HEK293 (cell line): ENCODE data around the gene PBX3.

ENCODE experiments used
- CTCF ChIA-PET: fragments of 350-600 bp; formaldehyde crosslinking; extraction: SDS; loops from one replicate; lab custom pipeline; 2021; ENCODE audit warnings: antibody characterized with exemption; lab: Yijun Ruan, JAX
- POLR2A ChIA-PET: fragments of 300-600 bp; formaldehyde crosslinking; extraction: SDS; loops from one replicate; lab custom pipeline; 2020; ENCODE audit warnings: antibody characterized with exemption, inconsistent platforms; lab: Yijun Ruan, JAX
- H3K27ac ChIP-seq: fragments of 200-500 bp; sonication (Bioruptor generic); 2 replicates; pipeline ENCODE4 v1.5.1; 2014; ENCODE audit warnings: low read depth, low read length, control low read depth, inconsistent platforms; ENCODE audit errors: extremely low read depth
- H3K36me3 ChIP-seq, 2 experiments: fragments of 200-500 bp in 1 of 2; sonication (Bioruptor generic) in 1 of 2; 1 replicate in 1 of 2; 2 replicates in 1 of 2; pipeline ENCODE4 v1.5.1; 2014 to 2017; ENCODE audit warnings: inconsistent platforms in 2 of 2, low read length in 2 of 2; ENCODE audit not compliant: control insufficient read depth in 2 of 2, insufficient read depth in 1 of 2
- H3K4me1 ChIP-seq: fragments of 200-500 bp; sonication (Bioruptor generic); 2 replicates; pipeline ENCODE4 v1.5.1; 2014; ENCODE audit warnings: mild to moderate bottlenecking, low read length, inconsistent platforms; ENCODE audit not compliant: control insufficient read depth, insufficient read depth
- H3K4me3 ChIP-seq: 2 replicates; pipeline ENCODE4 v1.5.1; 2011; ENCODE audit warnings: low read depth, mild to moderate bottlenecking, control low read depth, low read length, moderate library complexity
- H3K9me3 ChIP-seq: fragments of 200-500 bp; sonication (Bioruptor generic); 2 replicates; pipeline ENCODE4 v1.5.1; 2014; ENCODE audit warnings: low read depth, low read length, inconsistent platforms; ENCODE audit not compliant: control insufficient read depth, insufficient read depth
- GLIS2 ChIP-seq: fragments of 450-650 bp; formaldehyde crosslinking; IDR thresholded peaks from 2 replicates; pipeline ENCODE4 v1.5.1; 2016; ENCODE audit warnings: missing biosample characterization, missing genetic modification characterization
- HOXC10 ChIP-seq: sonication (generic); formaldehyde crosslinking; IDR thresholded peaks from 2 replicates; pipeline ENCODE4 v1.8.1; 2023; ENCODE audit warnings: mild to moderate bottlenecking, missing genetic modification reagents
- KLF1 ChIP-seq: fragments of 450-650 bp; formaldehyde crosslinking; IDR thresholded peaks from 2 replicates; pipeline ENCODE4 v1.5.1; 2016; ENCODE audit warnings: missing biosample characterization, missing genetic modification characterization
- KLF9 ChIP-seq: fragments of 450-650 bp; formaldehyde crosslinking; IDR thresholded peaks from 2 replicates; pipeline ENCODE4 v1.5.1; 2016; ENCODE audit warnings: missing biosample characterization, missing genetic modification characterization, low read depth
- OVOL3 ChIP-seq: fragments of 450-650 bp; formaldehyde crosslinking; IDR thresholded peaks from 2 replicates; pipeline ENCODE4 v1.5.1; 2016; ENCODE audit warnings: missing biosample characterization, missing genetic modification characterization
- PATZ1 ChIP-seq: fragments of 450-650 bp; formaldehyde crosslinking; IDR thresholded peaks from 2 replicates; pipeline ENCODE4 v1.5.1; 2016; ENCODE audit warnings: missing biosample characterization, missing genetic modification characterization
- SETDB1 ChIP-seq: IDR thresholded peaks from one replicate; pipeline ENCODE4 v1.6.1; 2017; ENCODE audit warnings: mild to moderate bottlenecking, low read length, moderate library complexity, mixed read lengths; ENCODE audit not compliant: insufficient read length
- SP2 ChIP-seq: fragments of 450-650 bp; formaldehyde crosslinking; IDR thresholded peaks from 2 replicates; pipeline ENCODE4 v1.5.1; 2016; ENCODE audit warnings: missing biosample characterization, missing genetic modification characterization
- ZBTB10 ChIP-seq: fragments of 450-650 bp; formaldehyde crosslinking; IDR thresholded peaks from 2 replicates; pipeline ENCODE4 v1.5.1; 2016; ENCODE audit warnings: missing biosample characterization, missing genetic modification characterization
- ZBTB17 ChIP-seq: fragments of 450-650 bp; formaldehyde crosslinking; IDR thresholded peaks from 2 replicates; pipeline ENCODE4 v1.5.1; 2016; ENCODE audit warnings: missing biosample characterization, missing genetic modification characterization
- ZBTB49 ChIP-seq: fragments of 450-650 bp; formaldehyde crosslinking; IDR thresholded peaks from 2 replicates; pipeline ENCODE4 v1.5.1; 2016; ENCODE audit warnings: missing biosample characterization, missing genetic modification characterization, low read depth
- ZFHX2 ChIP-seq: fragments of 450-650 bp; formaldehyde crosslinking; conservative IDR thresholded peaks from 2 replicates; pipeline ENCODE4 v1.5.1; 2016; ENCODE audit warnings: missing biosample characterization, missing genetic modification characterization
- ZIC2 ChIP-seq: fragments of 450-650 bp; formaldehyde crosslinking; IDR thresholded peaks from 2 replicates; pipeline ENCODE4 v1.5.1; 2016; ENCODE audit warnings: missing biosample characterization, missing genetic modification characterization
- ZNF175 ChIP-seq: fragments of 450-650 bp; formaldehyde crosslinking; IDR thresholded peaks from 2 replicates; pipeline ENCODE4 v1.5.1; 2016; ENCODE audit warnings: missing biosample characterization, missing genetic modification characterization
- ZNF335 ChIP-seq: fragments of 450-650 bp; formaldehyde crosslinking; conservative IDR thresholded peaks from 2 replicates; pipeline ENCODE4 v1.5.1; 2016; ENCODE audit warnings: missing biosample characterization, missing genetic modification characterization
- ZNF366 ChIP-seq: fragments of 450-650 bp; formaldehyde crosslinking; conservative IDR thresholded peaks from 2 replicates; pipeline ENCODE4 v1.5.1; 2016; ENCODE audit warnings: missing biosample characterization, missing genetic modification characterization
- ZNF394 ChIP-seq: fragments of 450-650 bp; formaldehyde crosslinking; IDR thresholded peaks from 2 replicates; pipeline ENCODE4 v1.5.1; 2016; ENCODE audit warnings: missing biosample characterization, missing genetic modification characterization, mild to moderate bottlenecking, moderate library complexity, borderline replicate concordance
- ZNF548 ChIP-seq: fragments of 450-650 bp; formaldehyde crosslinking; IDR thresholded peaks from 2 replicates; pipeline ENCODE4 v1.5.1; 2016; ENCODE audit warnings: missing biosample characterization, missing genetic modification characterization
- TF ChIP-seq, protein P1 (sequence below): fragments of 450-650 bp; formaldehyde crosslinking; optimal IDR thresholded peaks from 2 replicates; pipeline ENCODE3; 2016; ENCODE audit warnings: missing biosample characterization, mild to moderate bottlenecking, missing genetic modification characterization
- TF ChIP-seq, protein P2 (sequence below): IDR thresholded peaks from 2 replicates; pipeline ENCODE4 v1.6.1; 2011; ENCODE audit warnings: mild to moderate bottlenecking, low read depth, low read length, borderline replicate concordance

PBX3 gene

GRCh38 chr9:125747765-125748445, 732 bp downstream of the PBX3 start:
- H3K4me1 ChIP-seq: peaks cover 26% of the 10 kb centered on the region
- ChIA-PET POLR2A (interaction anchor here (0.6 to 2.0 kb wide), 3 partner anchors 41 to 220 kb away, joined by 3 to 12 read pairs (median 4); partner anchors contain the start of gene MAPKAP1), CTCF (interaction anchor here (0.7 to 1.0 kb wide), 2 partner anchors 11 to 41 kb away, joined by 3 read pairs; partner anchors contain the start of gene MAPKAP1)
- peak overlapping the region; percentile 69 for H3K4me3 ChIP-seq
- peak overlapping the region; percentile 95 for H3K27ac ChIP-seq
- H3K36me3 ChIP-seq: 0 out of 3 replicates have a peak, but pooled peaks cover 0 to 4% of the 10 kb centered on the region in 2 experiments
- no peaks in the 10 kb centered on the region for H3K9me3 ChIP-seq
- TF ChIP-seq KLF9 (tag by site-specific recombination): 0 out of 2 replicates have a peak, but pooled peaks have one; percentile 41
- 0 out of 2 replicates have a peak, but pooled peaks have one; percentile 45 for TF ChIP-seq PATZ1 (tag by site-specific recombination)
- TF ChIP-seq SP2: peak; percentile 36; the same call in 1 of the 2 replicates
- no peak for TF ChIP-seq HOXC10
- TF ChIP-seq OVOL3 (tag by site-specific recombination): no peak
- 0 out of 2 replicates have a peak, but pooled peaks have one; percentile 29 for TF ChIP-seq KLF1 (tag by site-specific recombination)
- TF ChIP-seq GLIS2: peak; percentile 56; the same call in 1 of the 2 replicates
- TF ChIP-seq, protein P1, sequence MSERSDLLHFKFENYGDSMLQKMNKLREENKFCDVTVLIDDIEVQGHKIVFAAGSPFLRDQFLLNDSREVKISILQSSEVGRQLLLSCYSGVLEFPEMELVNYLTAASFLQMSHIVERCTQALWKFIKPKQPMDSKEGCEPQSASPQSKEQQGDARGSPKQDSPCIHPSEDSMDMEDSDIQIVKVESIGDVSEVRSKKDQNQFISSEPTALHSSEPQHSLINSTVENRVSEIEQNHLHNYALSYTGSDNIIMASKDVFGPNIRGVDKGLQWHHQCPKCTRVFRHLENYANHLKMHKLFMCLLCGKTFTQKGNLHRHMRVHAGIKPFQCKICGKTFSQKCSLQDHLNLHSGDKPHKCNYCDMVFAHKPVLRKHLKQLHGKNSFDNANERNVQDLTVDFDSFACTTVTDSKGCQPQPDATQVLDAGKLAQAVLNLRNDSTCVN: peak; percentile 56
- TF ChIP-seq, protein P2, sequence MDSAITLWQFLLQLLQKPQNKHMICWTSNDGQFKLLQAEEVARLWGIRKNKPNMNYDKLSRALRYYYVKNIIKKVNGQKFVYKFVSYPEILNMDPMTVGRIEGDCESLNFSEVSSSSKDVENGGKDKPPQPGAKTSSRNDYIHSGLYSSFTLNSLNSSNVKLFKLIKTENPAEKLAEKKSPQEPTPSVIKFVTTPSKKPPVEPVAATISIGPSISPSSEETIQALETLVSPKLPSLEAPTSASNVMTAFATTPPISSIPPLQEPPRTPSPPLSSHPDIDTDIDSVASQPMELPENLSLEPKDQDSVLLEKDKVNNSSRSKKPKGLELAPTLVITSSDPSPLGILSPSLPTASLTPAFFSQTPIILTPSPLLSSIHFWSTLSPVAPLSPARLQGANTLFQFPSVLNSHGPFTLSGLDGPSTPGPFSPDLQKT: no peak
- TF ChIP-seq ZBTB49 (tag by site-specific recombination): no peak
- no peak for TF ChIP-seq SETDB1
- TF ChIP-seq ZNF175 (tag by site-specific recombination): no peak
- TF ChIP-seq ZIC2 (tag by site-specific recombination): peak; percentile 31; the same call in 1 of the 2 replicates
- TF ChIP-seq, all 188 proteins: peak for 7

DNA sequence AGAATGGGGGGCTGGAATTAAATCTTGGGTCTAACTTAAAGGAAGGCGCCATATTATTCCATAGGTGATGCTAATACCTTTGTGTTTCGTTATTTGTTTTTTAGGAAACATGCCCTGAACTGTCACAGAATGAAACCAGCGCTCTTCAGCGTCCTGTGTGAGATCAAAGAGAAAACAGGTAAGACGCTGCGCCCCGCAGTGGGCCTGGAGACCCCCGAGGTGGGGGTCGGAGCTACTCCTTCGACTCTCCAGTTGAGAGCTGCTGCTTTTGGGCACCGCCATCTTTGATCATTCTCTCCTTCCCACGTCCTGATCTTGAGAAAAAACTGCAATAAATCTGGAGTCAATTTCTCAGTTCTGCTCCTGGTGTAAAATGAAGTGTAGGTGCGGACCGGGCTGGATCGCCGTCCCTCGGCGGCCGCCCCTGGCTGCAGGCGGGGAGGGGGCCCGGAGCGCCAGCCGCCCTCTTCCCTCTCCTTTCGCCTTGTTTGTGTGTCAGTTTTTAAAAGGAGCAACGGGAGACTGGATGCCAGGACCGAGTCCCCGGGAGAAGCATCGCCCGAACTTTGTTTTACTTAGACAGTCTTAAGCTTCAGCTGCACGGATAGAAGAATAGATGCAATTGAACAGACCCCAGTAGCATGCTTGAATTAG, 1.4 kb downstream of the PBX3 start:
- peak overlapping the region; percentile 69 for H3K4me3 ChIP-seq
- peaks cover 32% of the 10 kb centered on the region for H3K4me1 ChIP-seq
- POLR2A ChIA-PET: interaction anchor here (0.6 to 2.0 kb wide), 4 partner anchors 42 to 709 kb away, joined by 3 to 12 read pairs (median 4); partner anchors contain the start of gene MAPKAP1
- no peaks in the 10 kb centered on the region for H3K9me3 ChIP-seq
- peaks cover 0 to 4% of the 10 kb centered on the region in 2 experiments; a peak in 1 of 3 replicates for H3K36me3 ChIP-seq
- H3K27ac ChIP-seq: peak overlapping the region; percentile 95
- CTCF ChIA-PET: interaction anchor here (0.6 to 1.0 kb wide), 3 partner anchors 11 to 395 kb away, joined by 3 read pairs; partner anchors contain the start of gene MAPKAP1
- TF ChIP-seq PATZ1 (tag by site-specific recombination) (0 out of 2 replicates have a peak, but pooled peaks have one; percentile 15), ZBTB17 (tag by site-specific recombination) (peak; percentile 57), ZNF548 (tag by site-specific recombination) (no peak), ZFHX2 (tag by site-specific recombination) (0 out of 2 replicates have a peak, but pooled peaks have one; percentile 19), ZNF394 (tag by site-specific recombination) (peak; percentile 68), ZBTB10 (tag by site-specific recombination) (no peak), ZNF366 (0 out of 2 replicates have a peak, but pooled peaks have one; percentile 16), ZNF335 (tag by site-specific recombination) (peak; percentile 62)
